ENCODE measurements around the gene THUMPD1. TPM values are rescaled to one million over a fixed set of nuclear protein-coding genes. Genes with fewer than 3 reads are reported as not detected.
"Not testable (repeated sequence)": the region's sequence is repeated elsewhere in the genome, so short reads cannot be mapped to it uniquely, and the experiment has no call there.

Gene THUMPD1
- total RNA-seq, 1 donor from 2014 or later = 94.1 TPM

DNA sequence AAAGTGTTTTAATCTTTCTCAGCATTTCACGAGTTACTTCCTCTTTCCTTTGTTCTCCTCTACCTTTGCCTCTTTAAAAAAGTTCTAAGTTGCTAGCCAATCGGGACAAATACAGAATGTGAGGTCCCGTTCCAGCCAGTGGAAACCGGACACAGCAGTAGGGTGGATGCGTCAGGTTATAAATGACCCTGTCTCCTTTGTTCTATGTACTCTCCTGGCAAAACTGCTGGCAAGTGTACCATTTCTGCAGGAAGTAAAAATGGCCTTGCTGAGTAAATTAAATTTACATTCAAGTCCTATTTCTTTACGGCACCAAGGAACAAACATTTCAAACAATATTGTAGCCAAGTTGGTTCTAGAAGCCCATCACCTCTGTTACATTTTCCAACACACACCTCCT, 47.5 kb downstream of the THUMPD1 start:
- not testable (repeated sequence) for DNase-seq

DNA sequence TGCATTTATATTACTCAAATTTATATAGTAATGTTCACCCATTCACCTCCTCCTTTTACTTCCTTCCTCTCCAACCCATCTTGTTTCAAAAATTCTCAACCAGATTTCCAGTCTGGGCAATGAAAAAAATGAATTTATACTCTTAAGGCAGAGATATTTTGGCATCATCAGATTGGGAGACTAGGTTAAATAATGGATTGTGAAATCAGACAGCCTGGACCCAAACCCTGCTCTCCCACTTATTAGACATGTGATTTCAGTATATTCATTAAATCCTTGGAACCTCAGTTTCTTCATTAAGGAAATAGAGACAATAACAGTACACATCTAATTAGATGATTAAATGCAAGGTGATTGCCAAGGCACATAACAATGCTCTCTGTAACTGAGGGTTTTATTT, 52.0 kb downstream of the THUMPD1 start:
- no peak for DNase-seq

DNA sequence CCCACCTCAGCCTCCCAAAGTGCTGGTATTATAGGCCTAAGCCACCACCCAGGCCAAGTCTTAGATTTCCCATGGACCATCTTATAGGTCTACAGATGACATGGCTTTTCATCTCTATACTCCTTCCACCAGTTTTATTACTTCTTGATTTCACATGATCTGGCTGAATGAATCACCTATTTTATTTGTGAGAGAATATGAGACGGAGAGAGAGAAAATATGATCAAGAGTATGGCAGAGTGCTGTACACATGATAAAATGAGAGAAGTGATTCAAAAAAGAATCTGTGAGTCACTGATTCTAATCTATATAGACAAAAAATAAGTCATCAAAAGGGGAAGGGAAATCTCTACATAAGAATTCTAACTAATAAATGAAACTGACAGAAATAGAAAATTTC, 57.8 kb downstream of the THUMPD1 start:
- no peak for DNase-seq

Small RNA genes lying within 50 kb of the gene (small RNA-seq; reads per million reads assigned to genes)
- gene RNU6-944P = 0.09 reads per million

Other genes with a start within 250 kb of the THUMPD1 start
- not detected for gene ACSM2B, start 165.5 kb downstream of the THUMPD1 start, total RNA-seq
- not detected for gene ACSM1, start 44.1 kb downstream of the THUMPD1 start, total RNA-seq
- 0.47 TPM for gene ACSM3, start 22.2 kb upstream of the THUMPD1 start, total RNA-seq
- 27.8 TPM for gene ERI2, start 64.7 kb upstream of the THUMPD1 start, total RNA-seq
- gene REXO5, start 64.7 kb upstream of the THUMPD1 start, total RNA-seq = 9.4 TPM
- 18.9 TPM for gene DCUN1D3, start 158.5 kb upstream of the THUMPD1 start, total RNA-seq
- gene LYRM1, start 159.0 kb upstream of the THUMPD1 start, total RNA-seq = 66.9 TPM